T-helper 17 cell (primary cell): ENCODE data around the gene CASTOR2. TPM values are rescaled to one million over a fixed set of nuclear protein-coding genes. Genes with fewer than 3 reads are reported as not detected.

Experiments used
- total RNA-seq, 4 donors: library from RNA in 2 of 4; stranded (reverse) in 2 of 4; gene quantifications; one replicate each; pipeline ENCODE4 v1.2.3 and lab custom pipeline; 2022 to 2026

CASTOR2 gene
- total RNA-seq, 2 donors from 2014 or later, result 5.5 to 7.0 TPM

Other genes starting within 250 kb of the CASTOR2 start
- gene NCF1, start 190.7 kb upstream of the CASTOR2 start, total RNA-seq, result 10 to 100 TPM in 1 of 2 donors, 1 to 10 TPM in 1; 1.1 to 14.6 TPM
- gene GTF2IRD2, start 113.1 kb upstream of the CASTOR2 start, total RNA-seq, result 10 to 100 TPM; 12.4 to 16.3 TPM
- 10 to 100 TPM; 21.1 to 23.7 TPM for gene RCC1L, start 109.1 kb downstream of the CASTOR2 start, total RNA-seq
- 10 to 100 TPM; 36.7 to 40.8 TPM for gene GTF2IRD2B, start 127.9 kb downstream of the CASTOR2 start, total RNA-seq